HG02759 (cell line): Measurements from ENCODE around the gene DYSF.

ENCODE experiments used
- ATAC-seq: cut with Tn5 transposase; IDR thresholded peaks from one replicate; pipeline ENCODE4 v1.9.1; 2021; ENCODE audit warnings: mild to moderate bottlenecking, moderate library complexity; ENCODE audit not compliant: unreplicated experiment

DYSF gene

GRCh38 chr2:71598526-71598925 lies 145.2 kb downstream of the DYSF start:
- ATAC-seq, result no peak

DNA sequence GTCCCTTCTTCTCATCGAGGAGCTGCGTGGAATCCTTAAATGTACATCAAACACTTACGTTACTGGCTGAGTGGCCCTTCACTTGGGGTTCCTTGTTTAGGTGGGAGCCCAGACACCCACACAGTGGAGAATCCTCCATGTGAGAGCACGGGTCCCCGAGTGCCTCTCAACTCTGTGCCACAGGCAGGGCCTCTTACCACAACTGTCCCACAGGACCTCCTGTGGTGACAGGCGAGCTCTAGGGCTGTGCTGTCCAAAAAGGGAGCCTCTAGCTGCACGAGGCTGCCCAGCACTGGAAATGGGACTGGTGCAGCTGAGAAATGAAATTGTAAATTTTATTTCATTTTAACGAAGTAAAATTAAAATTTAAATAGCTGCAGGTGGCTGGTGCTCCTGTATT lies 145.7 kb downstream of the DYSF start:
- ATAC-seq, result no peak

DNA sequence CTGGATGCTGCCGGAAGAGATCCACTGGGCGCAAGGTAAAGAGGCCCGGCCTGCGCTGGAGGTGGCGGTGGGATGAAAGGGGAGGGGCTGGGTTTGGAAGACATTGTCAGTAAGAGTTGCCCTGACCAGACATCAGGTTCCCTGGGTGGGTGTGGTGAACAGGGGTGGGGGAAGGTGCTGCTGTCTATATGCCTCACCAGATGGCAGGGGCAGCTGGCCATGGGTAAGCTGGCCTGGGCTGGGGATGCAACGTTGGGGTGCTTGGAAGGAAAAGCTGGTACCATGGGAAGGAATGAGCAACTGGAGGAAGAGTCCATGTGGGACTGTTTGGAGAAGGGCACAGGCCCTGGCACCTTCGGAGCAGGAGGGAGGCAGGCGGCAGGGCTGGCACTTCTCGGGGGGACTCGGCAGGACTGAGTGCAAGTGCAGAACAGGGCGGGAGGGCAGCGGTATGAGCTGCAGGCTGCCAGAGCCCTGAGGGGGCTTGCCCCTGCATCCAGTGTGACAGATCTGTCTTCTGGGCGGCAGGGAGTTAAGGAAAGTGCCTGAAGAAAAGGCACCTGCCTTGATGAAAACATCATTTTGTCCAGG lies 146.4 kb downstream of the DYSF start:
- ATAC-seq, result no peak

DNA sequence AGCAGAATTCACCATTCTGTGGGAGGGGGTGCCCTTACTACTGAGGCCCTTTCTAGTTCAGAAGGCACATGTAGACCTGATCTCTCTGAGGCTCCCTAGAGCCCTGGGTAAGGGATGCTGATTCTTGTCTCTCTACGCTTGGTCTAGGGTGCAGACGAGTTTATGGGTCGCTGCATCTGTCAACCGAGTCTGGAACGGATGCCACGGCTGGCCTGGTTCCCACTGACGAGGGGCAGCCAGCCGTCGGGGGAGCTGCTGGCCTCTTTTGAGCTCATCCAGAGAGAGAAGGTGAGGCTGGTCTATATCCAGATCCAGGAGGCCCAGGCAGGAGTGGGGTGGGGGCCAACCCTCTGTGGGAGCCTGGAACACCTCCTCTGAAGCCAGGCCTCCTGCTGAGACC lies 147.2 kb downstream of the DYSF start:
- no peak for ATAC-seq

- ATAC-seq, result no peak
These were observed 148.1 kb downstream of the DYSF start for GRCh38 chr2:71601136-71602114.

GRCh38 chr2:71602115-71602495 lies 148.7 kb downstream of the DYSF start:
- no peak for ATAC-seq

- no peak for ATAC-seq
These were observed 149.2 kb downstream of the DYSF start for GRCh38 chr2:71602581-71602980.

GRCh38 chr2:71603311-71603811 lies 150.0 kb downstream of the DYSF start:
- ATAC-seq, result no peak

DNA sequence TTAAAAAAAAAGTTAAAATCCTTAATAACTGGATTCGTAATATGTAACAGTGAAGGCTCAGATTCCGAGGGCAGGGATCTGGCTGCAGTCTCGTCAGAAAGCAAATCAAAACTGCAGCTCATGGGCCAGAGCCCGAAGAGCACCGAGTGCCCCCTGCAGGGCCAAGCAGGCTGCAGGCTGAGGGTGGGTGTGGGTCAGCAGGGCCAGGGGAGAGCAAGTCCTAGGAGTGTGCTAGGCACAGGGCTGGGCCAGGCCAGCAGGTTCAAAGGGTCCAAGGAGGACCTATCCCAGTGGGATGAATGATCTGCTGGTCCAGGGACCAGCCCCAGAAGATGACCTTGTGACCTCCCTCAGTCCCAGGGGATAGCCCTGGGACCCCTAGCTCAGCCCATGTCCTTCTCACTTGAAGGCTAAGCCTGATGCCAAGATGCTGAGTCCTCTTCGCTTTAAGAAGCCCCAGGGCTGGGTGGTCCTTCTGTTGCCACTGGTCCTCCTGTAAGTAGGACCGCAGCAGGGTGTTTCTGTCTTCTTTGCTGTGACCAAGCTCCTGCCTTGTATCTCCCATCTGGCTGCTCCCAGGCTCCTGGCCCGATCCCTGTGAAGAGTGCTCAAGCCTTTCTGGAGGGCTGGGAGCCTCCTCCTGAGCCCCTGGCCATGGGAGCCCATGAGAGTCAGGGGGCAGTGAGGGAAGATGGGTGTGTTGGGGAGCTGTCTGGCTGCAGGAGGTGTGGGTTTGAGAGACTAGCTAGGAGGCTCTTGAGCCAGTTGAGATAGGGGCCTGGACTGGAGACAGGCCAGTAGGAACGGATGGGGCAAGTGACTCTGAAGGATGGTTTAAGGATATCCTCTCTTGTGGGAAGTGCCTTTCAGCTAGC lies 150.7 kb downstream of the DYSF start:
- ATAC-seq, result no peak

GRCh38 chr2:71604726-71605120 lies 151.4 kb downstream of the DYSF start:
- no peak for ATAC-seq

GRCh38 chr2:71605173-71605641 lies 151.8 kb downstream of the DYSF start:
- no peak for ATAC-seq

GRCh38 chr2:71605781-71606241 lies 152.4 kb downstream of the DYSF start:
- ATAC-seq, result no peak

DNA sequence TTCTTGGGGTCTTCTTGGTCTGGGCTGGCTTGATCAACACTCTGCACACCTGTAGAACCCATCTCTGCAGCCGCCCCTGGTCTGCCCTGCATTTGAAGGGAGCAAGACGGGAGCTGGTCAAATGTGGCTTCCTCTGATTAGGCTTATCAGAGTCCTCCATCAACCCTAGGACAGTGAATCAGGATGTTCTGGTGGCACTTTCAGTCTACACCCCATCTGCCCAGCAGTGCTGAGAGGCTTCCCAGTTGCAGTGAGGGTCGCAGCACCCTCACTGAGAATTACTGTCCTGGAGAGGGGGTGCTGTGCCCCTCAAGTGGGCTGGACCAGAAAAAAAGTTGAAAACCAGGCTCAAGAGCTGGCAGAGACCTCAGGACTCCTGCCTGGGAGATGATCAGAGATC lies 152.9 kb downstream of the DYSF start:
- no peak for ATAC-seq

DNA sequence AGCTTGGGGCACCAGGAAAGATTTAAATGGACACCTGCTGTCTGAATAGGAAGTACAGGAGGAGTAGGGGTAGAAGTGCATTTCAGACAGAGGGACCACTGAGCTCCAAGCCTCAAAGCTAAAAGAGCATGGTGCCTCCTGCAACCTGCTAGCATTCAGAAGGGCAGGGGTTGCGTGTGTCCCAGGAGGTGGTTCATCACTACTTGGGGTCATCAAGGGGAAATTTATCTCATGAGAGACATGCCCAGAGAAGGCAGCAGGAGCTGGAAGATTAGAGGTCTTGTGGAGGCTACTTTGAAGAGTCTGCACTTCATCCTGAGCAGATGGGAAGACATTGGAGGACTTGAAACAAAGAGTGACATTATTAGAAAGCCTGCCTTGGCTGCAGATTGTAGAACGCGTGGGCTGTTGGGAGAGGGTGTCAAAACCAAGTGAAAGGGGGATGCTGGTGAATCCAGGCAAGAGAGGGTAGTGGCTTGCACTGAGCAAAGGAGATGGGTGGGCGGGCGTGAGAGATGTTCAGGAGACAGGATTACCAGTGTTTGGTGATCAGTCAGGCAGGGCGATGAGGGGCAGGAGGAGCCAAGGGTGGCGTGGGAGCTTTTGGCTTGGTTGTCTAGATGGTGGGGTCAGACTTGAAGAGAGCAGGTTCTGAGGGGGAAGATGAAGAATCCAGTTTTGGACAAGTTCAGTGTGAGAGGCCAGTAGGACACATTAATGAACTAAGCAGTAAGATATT lies 154.0 kb downstream of the DYSF start:
- no peak for ATAC-seq

DNA sequence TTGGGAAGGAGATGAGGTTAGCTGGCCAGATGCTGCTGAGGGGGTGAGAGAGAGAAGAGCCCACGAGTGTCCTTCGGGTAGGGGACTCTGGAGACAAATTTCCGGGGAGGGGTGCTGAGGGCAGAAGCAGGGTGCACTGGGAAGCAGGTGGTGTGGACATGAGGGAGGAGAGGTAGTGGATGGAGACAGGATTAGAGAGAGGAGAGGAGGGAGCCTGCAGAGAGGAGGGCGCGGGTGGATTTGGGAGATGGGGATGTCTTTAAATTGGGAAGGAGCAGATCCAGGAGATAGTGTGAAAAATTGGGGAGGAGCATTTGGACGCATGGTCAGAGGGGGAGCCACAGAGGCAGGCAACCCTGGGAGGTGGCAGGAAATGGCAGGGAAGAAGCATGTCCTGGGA lies 154.7 kb downstream of the DYSF start:
- no peak for ATAC-seq

- ATAC-seq, result no peak
These were observed 155.1 kb downstream of the DYSF start for GRCh38 chr2:71608441-71608840.

- no peak for ATAC-seq
These were observed 155.7 kb downstream of the DYSF start for GRCh38 chr2:71609029-71609428.

- ATAC-seq, result no peak
These were observed 156.1 kb downstream of the DYSF start for GRCh38 chr2:71609441-71609840.

DNA sequence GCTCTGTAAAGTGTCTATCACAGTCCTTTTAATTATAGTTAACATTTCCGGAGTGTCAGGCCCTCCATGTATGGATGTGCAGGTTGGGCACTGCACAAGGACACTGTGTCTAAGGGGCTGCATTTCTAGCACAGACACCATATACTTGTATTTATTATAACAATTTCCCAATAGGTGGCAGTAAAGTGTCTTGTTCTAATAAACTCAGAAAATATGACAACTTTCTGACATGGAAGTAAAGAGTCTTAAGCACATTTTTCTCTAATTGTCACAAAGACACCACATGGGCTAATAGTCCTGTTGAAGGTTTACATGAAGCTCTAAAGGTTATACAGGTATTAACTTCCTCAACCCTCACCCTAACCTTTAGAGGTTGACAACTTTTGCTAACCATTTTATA lies 156.6 kb downstream of the DYSF start:
- no peak for ATAC-seq

- no peak for ATAC-seq
These were observed 157.3 kb downstream of the DYSF start for GRCh38 chr2:71610671-71611070.
